Limb (tissue), 2 donors: ENCODE results near the gene TUBB4B.

Source experiments
- DNase-seq, 2 donors: peaks; one replicate each; pipeline ENCODE4 v3.0.0-alpha.2; 2016; ENCODE audit errors: extremely low spot score in 2 of 2

Gene TUBB4B

GRCh38 chr9:137240841-137241489 is at the start of gene TUBB4B:
Gene TUBB4B (plus strand): TSS chr9:137241287. CDS start chr9:137241361, 74 bp downstream.
- peak; percentile 99 to 100 for DNase-seq

GRCh38 chr9:137191691-137192447 is 49.2 kb upstream of the TUBB4B start:
- DNase-seq: no peak

GRCh38 chr9:137192448-137192780 is 48.7 kb upstream of the TUBB4B start:
- DNase-seq: no peak

GRCh38 chr9:137192859-137193258 is 48.2 kb upstream of the TUBB4B start:
- no peak for DNase-seq

- DNase-seq: no peak
These were observed 47.3 kb upstream of the TUBB4B start for GRCh38 chr9:137193771-137194170.

GRCh38 chr9:137194388-137194787 is 46.7 kb upstream of the TUBB4B start:
- DNase-seq: no peak

GRCh38 chr9:137194909-137195308 is 46.2 kb upstream of the TUBB4B start:
- DNase-seq: no peak

GRCh38 chr9:137195525-137196220 is 45.4 kb upstream of the TUBB4B start:
- DNase-seq: no peak

- no peak for DNase-seq
These were observed 42.8 kb upstream of the TUBB4B start for GRCh38 chr9:137198051-137198901.

GRCh38 chr9:137198902-137199283 is 42.2 kb upstream of the TUBB4B start:
- DNase-seq: no peak

GRCh38 chr9:137199411-137200121 is 41.5 kb upstream of the TUBB4B start:
- DNase-seq: no peak

GRCh38 chr9:137200311-137201204 is 40.5 kb upstream of the TUBB4B start, which contains the start of gene TPRN:
Gene TPRN (minus strand): TSS chr9:137200741. CDS start chr9:137200711, 30 bp downstream.
- peak; percentile 97 for DNase-seq

- DNase-seq: no peak
These were observed 39.8 kb upstream of the TUBB4B start for GRCh38 chr9:137201205-137201868.

GRCh38 chr9:137202966-137203365 is 38.1 kb upstream of the TUBB4B start:
- no peak for DNase-seq

GRCh38 chr9:137204731-137205125 is 36.4 kb upstream of the TUBB4B start:
- DNase-seq: no peak

GRCh38 chr9:137205126-137206069 is 35.7 kb upstream of the TUBB4B start, which contains the start of the genes NDOR1 and TMEM203:
Gene NDOR1 (plus strand): TSS chr9:137205700. CDS start chr9:137205778, 78 bp downstream.
Gene TMEM203 (minus strand): TSS chr9:137205648. CDS start chr9:137205414, 234 bp downstream.
- peak; percentile 84 to 96 for DNase-seq

GRCh38 chr9:137206602-137207001 is 34.5 kb upstream of the TUBB4B start:
- no peak for DNase-seq

- DNase-seq: no peak
These were observed 29.6 kb upstream of the TUBB4B start for GRCh38 chr9:137211532-137211931.
